Ishikawa (cell line): ENCODE data around the gene DIAPH3.

Experiments
- RAD21 ChIP-seq: IDR thresholded peaks from 2 replicates; pipeline ENCODE4 v1.6.1; 2012; ENCODE audit warnings: low read depth
- TCF12 ChIP-seq: IDR thresholded peaks from 2 replicates; pipeline ENCODE4 v1.6.1; 2012; ENCODE audit warnings: low read depth
- TF ChIP-seq, protein P1 (sequence below): IDR thresholded peaks from 2 replicates; pipeline ENCODE4 v1.6.1; 2012; ENCODE audit warnings: low read depth, mild to moderate bottlenecking

DNA sequence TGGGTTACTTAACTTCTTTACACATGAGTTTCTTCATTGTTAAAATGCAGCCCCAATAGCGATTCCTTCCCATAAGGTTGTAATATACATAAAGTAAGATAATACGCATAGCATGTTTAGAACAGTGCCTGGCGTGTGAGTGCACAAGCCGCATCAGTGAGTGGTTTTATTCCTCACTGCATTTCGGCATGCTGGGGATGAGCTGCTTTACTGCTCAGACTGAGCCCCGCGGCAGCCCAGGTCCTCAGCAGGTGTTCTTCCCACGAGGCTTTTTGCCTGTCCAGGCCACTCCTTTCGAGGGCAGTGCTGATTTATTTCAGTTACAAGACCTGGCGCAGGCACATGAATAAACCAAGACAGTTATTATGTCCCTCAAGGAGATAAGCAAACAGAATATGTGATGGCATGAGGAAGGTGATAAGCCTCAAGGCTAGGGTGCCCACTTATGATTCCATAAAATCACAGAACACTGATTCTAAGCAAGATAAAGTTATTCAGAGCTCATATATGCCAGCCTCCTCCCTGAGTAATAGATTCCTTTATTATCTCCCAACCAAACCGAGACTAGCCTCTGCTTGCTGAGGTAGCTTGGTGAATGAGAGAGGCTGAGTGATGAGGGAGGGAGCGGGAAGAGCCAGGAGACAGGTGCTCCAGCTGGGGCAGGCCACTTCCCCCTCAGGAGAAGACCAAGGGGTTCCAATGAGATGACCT, 505.5 kb downstream of the DIAPH3 start:
- no peak for TF ChIP-seq TCF12
- TF ChIP-seq, protein P1, sequence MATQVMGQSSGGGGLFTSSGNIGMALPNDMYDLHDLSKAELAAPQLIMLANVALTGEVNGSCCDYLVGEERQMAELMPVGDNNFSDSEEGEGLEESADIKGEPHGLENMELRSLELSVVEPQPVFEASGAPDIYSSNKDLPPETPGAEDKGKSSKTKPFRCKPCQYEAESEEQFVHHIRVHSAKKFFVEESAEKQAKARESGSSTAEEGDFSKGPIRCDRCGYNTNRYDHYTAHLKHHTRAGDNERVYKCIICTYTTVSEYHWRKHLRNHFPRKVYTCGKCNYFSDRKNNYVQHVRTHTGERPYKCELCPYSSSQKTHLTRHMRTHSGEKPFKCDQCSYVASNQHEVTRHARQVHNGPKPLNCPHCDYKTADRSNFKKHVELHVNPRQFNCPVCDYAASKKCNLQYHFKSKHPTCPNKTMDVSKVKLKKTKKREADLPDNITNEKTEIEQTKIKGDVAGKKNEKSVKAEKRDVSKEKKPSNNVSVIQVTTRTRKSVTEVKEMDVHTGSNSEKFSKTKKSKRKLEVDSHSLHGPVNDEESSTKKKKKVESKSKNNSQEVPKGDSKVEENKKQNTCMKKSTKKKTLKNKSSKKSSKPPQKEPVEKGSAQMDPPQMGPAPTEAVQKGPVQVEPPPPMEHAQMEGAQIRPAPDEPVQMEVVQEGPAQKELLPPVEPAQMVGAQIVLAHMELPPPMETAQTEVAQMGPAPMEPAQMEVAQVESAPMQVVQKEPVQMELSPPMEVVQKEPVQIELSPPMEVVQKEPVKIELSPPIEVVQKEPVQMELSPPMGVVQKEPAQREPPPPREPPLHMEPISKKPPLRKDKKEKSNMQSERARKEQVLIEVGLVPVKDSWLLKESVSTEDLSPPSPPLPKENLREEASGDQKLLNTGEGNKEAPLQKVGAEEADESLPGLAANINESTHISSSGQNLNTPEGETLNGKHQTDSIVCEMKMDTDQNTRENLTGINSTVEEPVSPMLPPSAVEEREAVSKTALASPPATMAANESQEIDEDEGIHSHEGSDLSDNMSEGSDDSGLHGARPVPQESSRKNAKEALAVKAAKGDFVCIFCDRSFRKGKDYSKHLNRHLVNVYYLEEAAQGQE: no peak
- no peak for TF ChIP-seq RAD21
